ENCODE data around the gene ACOXL. TPM values are rescaled to one million over a fixed set of nuclear protein-coding genes. Genes with fewer than 3 reads are reported as not detected.
A peak's percentile ranks its signal among the peaks of the same experiment; 100 is the strongest.

The ACOXL gene
- total and polyA plus RNA-seq, 10 of the 15 experiments (the other 5 are each of a cell fraction or from before 2014, with no cell fraction given) = 0.05 to 1.3 (median 0.71) TPM

DNA sequence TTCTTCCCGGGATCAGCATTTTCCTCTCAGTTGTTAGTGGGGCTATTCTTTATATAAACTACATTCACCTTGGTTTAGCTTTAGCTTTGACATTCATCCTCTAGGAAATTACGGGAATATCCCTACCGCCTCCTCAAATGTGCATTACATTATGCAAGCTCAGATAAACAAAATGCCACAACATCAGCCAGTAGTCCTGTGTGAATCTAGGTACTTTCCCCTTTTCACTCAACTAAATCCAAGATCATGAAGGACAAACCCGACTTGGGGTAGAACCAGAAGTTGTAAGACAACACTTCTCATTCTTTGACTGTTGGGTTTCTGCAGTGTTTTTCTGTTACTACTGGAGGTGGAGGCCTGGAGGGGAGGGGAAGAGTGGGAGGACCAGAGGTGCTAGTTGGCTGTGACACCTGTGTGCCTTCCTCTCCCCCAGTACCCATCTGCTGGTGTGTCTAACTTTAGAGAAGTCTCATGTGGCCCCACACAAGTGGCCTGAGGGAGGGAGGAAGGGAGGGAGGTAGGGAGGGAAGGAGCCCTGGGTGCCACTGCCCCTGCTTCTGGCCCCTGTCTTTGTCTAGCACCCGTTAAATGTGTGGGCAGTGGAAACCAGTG, 303.6 kb downstream of the ACOXL start (continued):
- TF ChIP-seq IKZF1 (conservative IDR thresholded peaks at IDR 0.05) (peak; percentile 63), SMC3 (IDR thresholded peaks at IDR 0.05; ENCODE audit: borderline replicate concordance, low read length) (no peak), MYB (IDR thresholded peaks at IDR 0.05; ENCODE audit: borderline replicate concordance, low read depth, low read length) (no peak), EP300 (IDR thresholded peaks at IDR 0.05; ENCODE audit: borderline replicate concordance in 1 of 2, control insufficient read depth in 1 of 2, low read depth in 2 of 2, low read length in 2 of 2) (no peak), MEF2A (IDR thresholded peaks at IDR 0.05; ENCODE audit: insufficient read depth, low read depth, low read length) (no peak), TARDBP (IDR thresholded peaks at IDR 0.05; ENCODE audit: borderline replicate concordance) (no peak), SUPT20H (IDR thresholded peaks at IDR 0.05; ENCODE audit: borderline replicate concordance, control insufficient read depth, low read depth, low read length) (no peak), NR2F1 (conservative IDR thresholded peaks at IDR 0.05) (no peak), MEF2B (IDR thresholded peaks at IDR 0.05; ENCODE audit: partially characterized antibody, poor library complexity, severe bottlenecking) (peak; percentile 53), POLR2AphosphoS2 (IDR thresholded peaks at IDR 0.05; ENCODE audit: low read depth, low read length) (no peak), ASH2L (IDR thresholded peaks at IDR 0.05; ENCODE audit: borderline replicate concordance, low read depth) (no peak), PML (IDR thresholded peaks at IDR 0.05; ENCODE audit: low read length) (no peak), NFYA (IDR thresholded peaks at IDR 0.05; ENCODE audit: borderline replicate concordance, low read depth, low read length) (no peak), CBX3 (IDR thresholded peaks at IDR 0.05; ENCODE audit: borderline replicate concordance, low read depth) (no peak), MTA3 (IDR thresholded peaks at IDR 0.05; ENCODE audit: borderline replicate concordance, low read length) (no peak), BHLHE40 (IDR thresholded peaks at IDR 0.05; ENCODE audit: borderline replicate concordance in 1 of 2, low read depth in 2 of 2, low read length in 1 of 2) (0 out of 4 replicates have a peak, but pooled peaks of 1 of the 2 experiments have one; percentile 7), CREM (IDR thresholded peaks at IDR 0.05; ENCODE audit: low read depth) (no peak), RELA (IDR thresholded peaks at IDR 0.05; ENCODE audit: borderline replicate concordance, partially characterized antibody) (no peak), NFXL1 (IDR thresholded peaks at IDR 0.05; ENCODE audit: borderline replicate concordance) (no peak), CBFB (IDR thresholded peaks at IDR 0.05; ENCODE audit: low read depth) (no peak)
- TF ChIP-seq, protein P1, sequence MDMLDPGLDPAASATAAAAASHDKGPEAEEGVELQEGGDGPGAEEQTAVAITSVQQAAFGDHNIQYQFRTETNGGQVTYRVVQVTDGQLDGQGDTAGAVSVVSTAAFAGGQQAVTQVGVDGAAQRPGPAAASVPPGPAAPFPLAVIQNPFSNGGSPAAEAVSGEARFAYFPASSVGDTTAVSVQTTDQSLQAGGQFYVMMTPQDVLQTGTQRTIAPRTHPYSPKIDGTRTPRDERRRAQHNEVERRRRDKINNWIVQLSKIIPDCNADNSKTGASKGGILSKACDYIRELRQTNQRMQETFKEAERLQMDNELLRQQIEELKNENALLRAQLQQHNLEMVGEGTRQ (IDR thresholded peaks at IDR 0.05; ENCODE audit: borderline replicate concordance, low read depth, low read length) = no peak

Data from GM12878 (cell line).